Iris pigment epithelial cell (primary cell): ENCODE measurements around the gene TPSB2.
"Not testable (repeated sequence)": the region's sequence is repeated elsewhere in the genome, so short reads cannot be mapped to it uniquely, and the experiment has no call there.

Experiments
- DNase-seq: peaks from one replicate; pipeline ENCODE4 v3.0.0-alpha.2; 2011; ENCODE audit warnings: low read depth

The TPSB2 gene

GRCh38 chr16:1261131-1261892 is 31.3 kb upstream of the TPSB2 start:
- no peak for DNase-seq

GRCh38 chr16:1260101-1260680 is 30.2 kb upstream of the TPSB2 start:
- no peak for DNase-seq

GRCh38 chr16:1259760-1260068 is 29.7 kb upstream of the TPSB2 start:
- no peak for DNase-seq

GRCh38 chr16:1258906-1259759 is 29.1 kb upstream of the TPSB2 start:
- DNase-seq, result no peak

- no peak for DNase-seq
Measured at GRCh38 chr16:1258225-1258600, 28.2 kb upstream of the TPSB2 start.

GRCh38 chr16:1257561-1258224 is 27.7 kb upstream of the TPSB2 start:
- no peak for DNase-seq

GRCh38 chr16:1256874-1257322 is 26.9 kb upstream of the TPSB2 start:
- DNase-seq, result no peak

GRCh38 chr16:1256296-1256873 is 26.4 kb upstream of the TPSB2 start:
- not testable (repeated sequence) for DNase-seq

GRCh38 chr16:1255276-1256122 is 25.5 kb upstream of the TPSB2 start, which contains the start of gene TPSD1:
Gene TPSD1 (plus strand): TSS chr16:1256069. CDS start chr16:1256281, 212 bp downstream.
- DNase-seq, result not testable (repeated sequence)

GRCh38 chr16:1254821-1255220 is 24.8 kb upstream of the TPSB2 start:
- not testable (repeated sequence) for DNase-seq

- not testable (repeated sequence) for DNase-seq
Measured at GRCh38 chr16:1253701-1254364, 23.8 kb upstream of the TPSB2 start.

GRCh38 chr16:1249031-1249755 is 19.2 kb upstream of the TPSB2 start:
- not testable (repeated sequence) for DNase-seq

GRCh38 chr16:1247903-1248537 is 18.0 kb upstream of the TPSB2 start:
- DNase-seq, result not testable (repeated sequence)

GRCh38 chr16:1245452-1246020 is 15.6 kb upstream of the TPSB2 start:
- no peak for DNase-seq

GRCh38 chr16:1244881-1245280 is 14.9 kb upstream of the TPSB2 start:
- no peak for DNase-seq

GRCh38 chr16:1243907-1244850 is 14.2 kb upstream of the TPSB2 start:
- DNase-seq, result not testable (repeated sequence)

GRCh38 chr16:1243363-1243762 is 13.4 kb upstream of the TPSB2 start:
- not testable (repeated sequence) for DNase-seq

- DNase-seq, result not testable (repeated sequence)
Measured at GRCh38 chr16:1241081-1241480, 11.1 kb upstream of the TPSB2 start.
